T-helper 1 cell treated with Interleukin-12 subunit alpha and Interleukin-12 subunit beta and Interleukin-4 antibody, amounts not matched to agents 30 μg/mL and 1 μg/mL, for 36 hours (primary cell): ENCODE measurements around the gene CARMIL3.

ENCODE experiments used
- H3K27ac Mint-ChIP-seq: one replicate; pipeline ENCODE4 v1.8.0; 2021; ENCODE audit warnings: mild to moderate bottlenecking, mixed read lengths
- H3K27me3 Mint-ChIP-seq: one replicate; pipeline ENCODE4 v1.8.0; 2021; ENCODE audit warnings: low read depth, mixed read lengths
- H3K36me3 Mint-ChIP-seq: one replicate; pipeline ENCODE4 v1.8.0; 2021; ENCODE audit warnings: low read depth, mixed read lengths
- H3K4me1 Mint-ChIP-seq: one replicate; pipeline ENCODE4 v1.8.0; 2021; ENCODE audit warnings: low read depth, mixed read lengths
- H3K4me3 Mint-ChIP-seq: one replicate; pipeline ENCODE4 v1.8.0; 2021; ENCODE audit warnings: mild to moderate bottlenecking, moderate library complexity, mixed read lengths
- H3K9me3 Mint-ChIP-seq: one replicate; pipeline ENCODE4 v1.8.0; 2021; ENCODE audit warnings: mixed read lengths

The CARMIL3 gene

DNA sequence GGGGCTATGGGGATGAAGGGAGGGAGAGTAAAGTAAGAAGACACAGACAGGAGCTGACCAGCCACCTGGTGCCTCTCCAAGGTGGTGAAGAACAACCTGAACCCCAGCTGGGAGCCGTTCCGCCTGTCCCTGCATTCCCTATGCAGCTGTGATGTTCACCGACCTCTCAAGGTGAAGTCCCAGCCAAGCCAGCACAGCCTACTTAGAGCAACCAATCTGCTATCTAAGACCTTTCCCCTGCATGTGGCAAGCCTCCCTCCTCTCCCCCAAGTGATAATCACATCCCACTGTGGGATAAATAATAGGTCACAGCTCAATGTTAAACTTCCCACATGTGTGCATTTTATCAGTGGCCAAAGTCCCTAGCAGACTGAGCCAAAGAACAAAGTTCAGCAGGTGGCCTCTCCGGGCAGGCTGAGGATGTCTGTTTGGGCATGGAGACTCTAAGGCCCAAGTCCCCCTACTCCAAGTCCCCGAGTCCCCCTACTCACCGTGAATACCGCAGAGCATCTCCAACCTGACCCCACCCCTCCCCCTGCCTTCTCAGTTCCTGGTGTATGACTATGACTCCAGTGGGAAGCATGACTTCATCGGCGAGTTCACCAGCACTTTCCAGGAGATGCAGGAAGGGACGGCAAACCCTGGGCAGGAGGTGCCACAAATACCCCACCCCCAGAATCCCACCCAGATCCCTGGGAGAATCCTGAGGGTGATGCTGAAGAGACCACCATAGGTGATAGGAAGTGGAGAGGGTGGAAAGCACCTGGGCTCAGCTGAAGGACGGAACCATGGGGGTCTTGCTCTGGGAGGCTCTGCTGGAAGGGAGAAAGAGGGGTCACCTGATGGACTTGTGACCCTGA is 23.0 kb downstream of the CARMIL3 start:
- H3K36me3 Mint-ChIP-seq = no peaks in the 10 kb centered on the region
- H3K4me1 Mint-ChIP-seq = peaks cover 7% of the 10 kb centered on the region
- H3K9me3 Mint-ChIP-seq = no peaks in the 10 kb centered on the region
- no peak overlapping the region for H3K4me3 Mint-ChIP-seq
- no peaks in the 10 kb centered on the region for H3K27me3 Mint-ChIP-seq
- H3K27ac Mint-ChIP-seq = no peak overlapping the region

DNA sequence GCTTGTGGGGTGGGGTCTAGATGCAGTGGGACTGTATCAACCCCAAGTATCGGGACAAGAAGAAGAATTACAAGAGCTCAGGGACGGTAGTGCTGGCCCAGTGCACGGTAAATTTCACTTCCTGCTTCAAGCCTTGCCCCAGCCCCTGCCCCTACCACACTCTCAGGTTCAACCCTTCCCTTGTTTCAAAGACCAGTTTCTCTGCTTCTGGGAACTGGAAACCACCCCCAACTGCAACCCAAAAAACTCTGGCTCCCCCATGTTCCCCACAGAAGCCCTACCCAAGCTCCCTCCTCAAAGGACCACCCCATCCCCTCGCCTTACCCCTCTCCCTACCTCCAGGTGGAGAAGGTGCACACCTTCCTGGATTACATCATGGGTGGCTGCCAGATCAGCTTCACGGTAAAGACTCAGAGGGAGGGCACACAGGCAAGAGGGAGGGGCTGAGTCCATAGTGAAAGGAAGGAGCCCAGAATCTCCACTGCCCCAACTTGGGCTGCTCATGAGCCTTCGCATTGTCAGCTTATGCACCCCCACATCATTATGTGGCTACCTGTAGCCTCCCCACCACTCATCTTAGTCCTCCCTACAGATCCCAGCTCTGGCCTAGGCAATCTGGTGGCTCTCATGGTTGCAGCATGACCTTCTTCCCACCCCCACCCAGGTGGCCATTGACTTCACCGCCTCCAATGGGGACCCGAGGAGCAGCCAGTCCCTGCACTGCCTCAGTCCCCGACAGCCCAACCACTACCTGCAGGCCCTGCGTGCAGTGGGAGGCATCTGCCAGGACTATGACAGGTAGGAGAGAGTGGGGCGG is 23.9 kb downstream of the CARMIL3 start:
- Mint-ChIP-seq H3K9me3 (no peaks in the 10 kb centered on the region), H3K27ac (no peak overlapping the region), H3K27me3 (no peaks in the 10 kb centered on the region), H3K4me1 (peaks cover 12% of the 10 kb centered on the region), H3K4me3 (no peak overlapping the region), H3K36me3 (no peaks in the 10 kb centered on the region)

DNA sequence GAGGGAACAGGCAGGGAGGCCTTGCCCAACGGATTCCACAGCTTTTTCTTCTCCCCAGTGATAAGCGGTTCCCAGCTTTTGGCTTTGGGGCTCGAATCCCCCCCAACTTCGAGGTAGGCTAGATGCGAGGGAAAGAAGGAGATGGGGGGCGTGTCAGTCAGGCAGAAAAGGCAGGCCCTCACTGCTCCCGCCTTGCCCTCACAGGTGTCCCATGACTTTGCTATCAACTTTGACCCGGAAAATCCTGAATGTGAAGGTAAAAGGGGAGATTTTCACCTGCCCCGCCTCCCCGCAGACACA is 24.4 kb downstream of the CARMIL3 start:
- peaks cover 14% of the 10 kb centered on the region for H3K4me1 Mint-ChIP-seq
- no peaks in the 10 kb centered on the region for H3K36me3 Mint-ChIP-seq
- no peaks in the 10 kb centered on the region for H3K27me3 Mint-ChIP-seq
- H3K4me3 Mint-ChIP-seq = no peak overlapping the region
- H3K9me3 Mint-ChIP-seq = no peaks in the 10 kb centered on the region
- no peak overlapping the region for H3K27ac Mint-ChIP-seq

DNA sequence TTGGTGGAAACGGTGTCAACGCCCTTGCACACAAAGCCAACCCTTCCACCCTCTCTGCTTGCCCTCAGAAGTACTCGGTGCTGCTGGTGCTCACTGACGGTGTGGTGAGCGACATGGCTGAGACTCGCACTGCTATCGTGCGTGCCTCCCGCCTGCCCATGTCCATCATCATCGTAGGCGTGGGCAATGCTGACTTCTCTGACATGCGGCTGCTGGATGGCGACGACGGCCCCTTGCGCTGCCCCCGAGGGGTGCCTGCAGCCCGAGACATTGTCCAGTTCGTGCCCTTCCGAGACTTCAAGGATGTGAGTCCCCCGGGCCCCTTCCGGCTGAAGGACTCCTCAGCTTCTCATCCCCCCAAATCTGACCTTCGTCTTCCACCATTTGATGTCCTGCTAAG is 25.3 kb downstream of the CARMIL3 start:
- H3K4me1 Mint-ChIP-seq = peaks cover 17% of the 10 kb centered on the region
- H3K36me3 Mint-ChIP-seq = peaks cover 1% of the 10 kb centered on the region
- no peaks in the 10 kb centered on the region for H3K9me3 Mint-ChIP-seq
- no peak overlapping the region for H3K4me3 Mint-ChIP-seq
- H3K27ac Mint-ChIP-seq = no peak overlapping the region
- peaks cover 4% of the 10 kb centered on the region for H3K27me3 Mint-ChIP-seq

DNA sequence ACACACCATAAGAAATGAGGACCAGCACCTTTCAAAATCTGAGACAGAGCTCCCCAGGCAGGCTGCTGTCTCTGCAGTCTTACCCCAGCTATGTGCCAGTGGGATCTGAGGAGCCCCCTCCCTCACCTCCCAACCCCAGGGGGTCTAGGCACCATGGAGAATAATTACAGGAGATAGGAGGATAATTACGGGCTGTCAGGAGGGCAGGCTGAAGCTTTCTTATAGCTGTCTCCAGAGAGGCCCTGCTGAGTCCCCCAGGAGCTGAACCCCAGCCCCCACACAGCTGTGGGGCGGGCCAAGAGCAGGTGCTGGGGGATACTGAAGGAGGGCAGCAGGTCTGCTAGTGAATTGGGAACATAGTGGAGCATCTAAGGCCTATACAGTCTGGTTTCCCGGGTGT is 26.3 kb downstream of the CARMIL3 start:
- peaks cover 3% of the 10 kb centered on the region for H3K36me3 Mint-ChIP-seq
- no peak overlapping the region for H3K27ac Mint-ChIP-seq
- H3K27me3 Mint-ChIP-seq = peaks cover 9% of the 10 kb centered on the region
- peaks cover 19% of the 10 kb centered on the region for H3K4me1 Mint-ChIP-seq
- H3K4me3 Mint-ChIP-seq = no peak overlapping the region
- H3K9me3 Mint-ChIP-seq = no peaks in the 10 kb centered on the region

DNA sequence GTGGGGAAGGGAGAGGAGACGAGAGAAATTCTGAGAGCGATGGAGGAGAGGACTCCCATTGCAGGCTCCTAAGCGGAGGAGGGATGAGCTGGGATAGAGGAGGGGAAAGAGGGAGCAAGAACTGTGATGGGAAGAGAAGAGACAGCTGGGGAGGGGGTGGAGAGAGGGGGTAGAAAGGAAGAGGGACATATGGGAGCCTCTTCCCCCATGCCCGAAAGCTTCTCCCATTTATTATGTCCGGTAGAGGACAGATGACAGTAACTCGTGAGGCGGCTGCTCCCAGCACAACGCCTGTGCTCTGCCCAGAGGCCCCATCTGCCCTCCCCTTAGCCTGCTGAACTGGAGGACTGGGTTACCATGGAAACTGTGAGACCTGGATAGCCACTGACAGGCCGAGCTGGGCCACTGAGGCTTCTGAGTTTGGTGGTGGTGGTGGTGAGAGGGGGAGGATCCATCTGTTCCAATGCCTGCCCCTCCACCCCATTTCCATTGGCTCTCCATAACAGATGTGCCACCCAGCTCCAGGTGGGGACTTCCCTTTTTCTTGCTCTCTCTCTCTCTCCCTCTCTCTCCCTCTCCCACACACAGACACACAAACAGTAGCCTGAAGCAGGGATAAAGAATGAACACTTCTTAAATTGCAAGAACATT is 27.8 kb downstream of the CARMIL3 start:
- Mint-ChIP-seq H3K4me3 (no peak overlapping the region), H3K4me1 (peaks cover 21% of the 10 kb centered on the region), H3K36me3 (peaks cover 3% of the 10 kb centered on the region), H3K27ac (peak overlapping the region; percentile 1), H3K9me3 (no peaks in the 10 kb centered on the region), H3K27me3 (peaks cover 9% of the 10 kb centered on the region)

DNA sequence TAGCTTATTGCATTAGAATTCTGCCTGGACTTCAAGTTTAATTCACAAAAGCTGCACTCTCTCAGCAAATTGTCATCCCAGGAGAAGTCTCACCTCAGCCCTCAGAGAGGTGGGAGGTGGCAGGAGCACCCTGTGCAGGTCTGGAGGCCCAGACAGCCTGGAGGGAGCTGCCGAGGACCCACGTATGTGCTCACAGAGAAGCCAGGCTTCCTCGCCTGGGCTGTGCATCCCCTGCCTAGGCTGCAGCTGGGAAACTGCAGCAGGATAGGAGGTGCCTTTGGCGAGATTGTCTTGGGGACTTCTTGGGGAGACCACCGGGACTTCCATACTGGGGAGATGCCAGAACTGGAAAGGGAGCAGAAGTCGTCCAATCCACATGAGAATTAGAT is 28.3 kb downstream of the CARMIL3 start:
- H3K4me1 Mint-ChIP-seq = peaks cover 21% of the 10 kb centered on the region
- no peak overlapping the region for H3K27ac Mint-ChIP-seq
- H3K36me3 Mint-ChIP-seq = peaks cover 3% of the 10 kb centered on the region
- peak overlapping the region; percentile 45 for H3K4me3 Mint-ChIP-seq
- H3K27me3 Mint-ChIP-seq = peaks cover 9% of the 10 kb centered on the region
- no peaks in the 10 kb centered on the region for H3K9me3 Mint-ChIP-seq

DNA sequence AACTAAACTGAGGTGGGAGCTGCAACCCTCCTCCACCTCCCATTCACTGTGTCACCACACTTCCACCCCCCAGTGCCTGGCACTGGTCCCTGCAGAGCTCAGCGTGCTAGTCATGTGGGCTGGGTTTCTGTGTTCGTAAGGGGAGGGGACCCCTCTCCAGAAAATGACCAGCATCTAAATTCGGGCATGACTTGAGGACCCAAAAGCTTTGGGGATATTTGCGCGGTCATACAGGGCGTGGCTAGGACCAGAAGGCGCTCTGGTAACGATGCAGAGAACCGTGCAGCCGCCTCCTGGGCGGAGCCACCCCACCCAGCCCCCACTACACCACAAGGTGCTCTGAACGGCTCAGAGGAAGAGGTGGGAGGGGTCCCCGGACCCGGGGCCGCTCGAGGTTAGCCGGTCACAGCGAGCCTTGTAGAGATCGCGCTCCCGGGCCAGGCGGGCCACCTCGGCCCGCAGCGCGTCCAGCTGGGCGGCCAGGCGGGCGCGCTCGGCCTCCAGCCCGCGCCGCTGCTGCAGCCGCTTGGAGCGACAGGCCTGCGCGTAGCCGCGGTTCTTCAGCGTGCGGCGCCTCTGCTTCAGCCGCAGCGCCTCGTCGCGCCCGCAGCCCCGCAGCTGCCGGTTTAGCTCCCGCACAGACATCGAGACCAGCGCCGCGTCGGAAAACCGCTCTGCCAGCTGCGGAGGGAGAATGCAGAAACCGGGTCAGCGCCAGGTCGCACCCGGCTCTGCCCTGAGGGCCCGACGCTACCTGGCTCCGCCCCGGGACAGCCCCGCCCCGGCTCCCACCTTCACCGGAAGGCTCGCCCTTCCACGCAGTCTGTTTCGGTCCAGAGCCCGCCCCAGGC is 29.3 kb downstream of the CARMIL3 start:
- peaks cover 15% of the 10 kb centered on the region for H3K4me1 Mint-ChIP-seq
- H3K36me3 Mint-ChIP-seq = peaks cover 3% of the 10 kb centered on the region
- no peaks in the 10 kb centered on the region for H3K9me3 Mint-ChIP-seq
- H3K27me3 Mint-ChIP-seq = peaks cover 9% of the 10 kb centered on the region
- H3K4me3 Mint-ChIP-seq = peak overlapping the region; percentile 78
- H3K27ac Mint-ChIP-seq = peak overlapping the region; percentile 69

DNA sequence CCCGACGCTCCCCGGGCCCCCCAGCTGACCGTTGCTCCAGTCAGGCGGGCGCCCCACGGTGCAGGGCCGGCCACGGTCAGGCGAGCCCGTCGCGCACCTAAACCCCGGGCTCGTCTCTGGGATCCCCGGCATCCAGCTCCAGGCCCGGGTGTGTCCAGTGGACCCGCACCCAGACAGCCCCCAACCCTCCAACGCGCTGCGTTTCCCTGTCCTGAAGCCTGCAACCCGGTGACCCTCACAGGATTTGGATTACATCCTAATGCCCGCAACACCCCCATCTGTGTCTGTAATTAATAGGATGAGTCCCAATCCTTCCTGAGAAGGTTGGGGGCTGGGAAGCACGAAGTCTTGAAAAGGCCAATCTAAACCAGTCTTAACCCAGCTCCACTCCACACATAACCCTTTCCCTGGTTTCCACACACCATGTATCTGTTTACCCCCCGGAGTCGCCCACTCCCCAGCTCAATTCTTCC is 30.0 kb downstream of the CARMIL3 start:
- Mint-ChIP-seq H3K4me1 (peaks cover 15% of the 10 kb centered on the region), H3K36me3 (peaks cover 3% of the 10 kb centered on the region), H3K9me3 (no peaks in the 10 kb centered on the region), H3K4me3 (peak overlapping the region; percentile 78), H3K27me3 (peaks cover 9% of the 10 kb centered on the region), H3K27ac (peak overlapping the region; percentile 64)

DNA sequence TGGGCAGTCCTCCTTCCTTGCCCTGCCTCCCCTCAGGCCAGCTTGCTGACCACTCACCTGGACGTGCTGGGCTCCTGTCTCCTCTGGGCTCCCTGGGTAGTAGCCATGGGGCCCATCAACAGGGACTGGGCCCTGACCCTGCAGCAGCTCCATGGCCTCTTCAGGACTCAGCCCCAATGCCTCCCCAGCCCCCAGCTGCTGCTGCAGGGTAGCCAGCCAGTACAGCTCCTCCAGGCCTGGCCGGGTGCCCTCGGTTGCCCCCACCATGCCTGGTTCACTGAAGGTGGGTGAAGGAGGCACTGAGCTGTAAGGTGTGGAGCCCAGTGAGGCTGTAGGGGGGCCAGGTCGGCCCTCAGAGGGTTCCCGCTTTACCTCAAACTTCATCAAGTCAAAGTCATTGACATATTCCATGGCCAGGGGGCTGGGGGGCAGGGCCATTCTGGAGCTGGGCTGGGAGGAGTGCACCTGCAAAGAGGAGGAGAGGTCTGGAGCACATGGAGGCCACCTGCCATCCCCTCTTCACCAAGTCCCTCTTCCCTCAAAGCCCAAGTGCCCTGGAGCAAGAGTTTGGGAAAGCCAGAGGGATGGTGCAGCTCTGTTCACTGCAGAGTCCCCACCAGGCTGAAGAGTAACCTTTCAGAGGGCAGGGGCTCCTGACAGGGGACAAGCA is 30.7 kb downstream of the CARMIL3 start:
- Mint-ChIP-seq H3K9me3 (no peaks in the 10 kb centered on the region), H3K4me1 (peaks cover 15% of the 10 kb centered on the region), H3K36me3 (peaks cover 3% of the 10 kb centered on the region), H3K27me3 (peaks cover 9% of the 10 kb centered on the region), H3K27ac (peak overlapping the region; percentile 64), H3K4me3 (peak overlapping the region; percentile 78)

DNA sequence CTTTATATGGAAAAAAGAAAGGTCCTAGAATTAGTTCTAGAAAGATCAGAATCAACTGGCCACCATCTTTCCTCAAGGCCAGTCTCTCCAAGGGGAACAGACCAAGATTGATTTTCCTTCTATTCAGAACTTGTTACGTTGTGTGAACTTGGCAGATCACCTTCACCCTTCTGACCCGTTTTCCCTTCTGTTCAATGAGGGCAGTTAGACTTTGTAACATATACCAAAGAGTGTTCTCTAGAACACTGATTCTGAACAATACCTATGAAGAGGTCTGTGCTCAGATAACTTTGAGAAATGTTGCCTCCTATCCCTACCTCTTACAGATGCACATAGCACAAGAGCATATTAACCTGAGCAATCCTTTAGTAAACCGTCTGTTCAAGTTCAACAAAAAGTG is 31.7 kb downstream of the CARMIL3 start:
- Mint-ChIP-seq H3K27ac (no peak overlapping the region), H3K27me3 (peaks cover 9% of the 10 kb centered on the region), H3K4me3 (no peak overlapping the region)

DNA sequence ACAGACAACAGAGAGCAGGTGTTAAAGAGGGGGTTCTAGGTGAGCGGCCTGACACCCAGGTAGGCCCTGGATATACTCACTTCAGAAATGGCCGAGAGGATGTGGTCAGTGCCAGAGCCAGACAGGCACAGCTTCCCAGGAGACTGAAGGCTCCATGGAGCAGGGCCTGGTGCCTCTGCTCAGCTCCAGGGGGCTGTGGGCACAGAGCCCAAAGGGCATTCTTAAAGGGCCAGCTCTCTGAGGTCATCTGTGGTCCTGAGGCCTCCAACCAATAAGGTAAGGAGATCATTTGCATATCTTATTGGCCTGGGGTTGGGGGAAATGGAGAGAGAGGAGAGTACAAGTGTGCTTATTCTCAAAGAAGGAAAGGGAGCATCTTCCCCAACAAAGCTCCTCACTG is 32.6 kb downstream of the CARMIL3 start:
- Mint-ChIP-seq H3K27ac (no peak overlapping the region), H3K9me3 (no peaks in the 10 kb centered on the region), H3K4me1 (peaks cover 15% of the 10 kb centered on the region), H3K27me3 (peaks cover 9% of the 10 kb centered on the region), H3K4me3 (no peak overlapping the region), H3K36me3 (peaks cover 3% of the 10 kb centered on the region)

More for the DNA sequence above, 31.7 kb downstream of the CARMIL3 start:
- H3K36me3 Mint-ChIP-seq = peaks cover 3% of the 10 kb centered on the region
- no peaks in the 10 kb centered on the region for H3K9me3 Mint-ChIP-seq
- H3K4me1 Mint-ChIP-seq = peaks cover 15% of the 10 kb centered on the region

DNA sequence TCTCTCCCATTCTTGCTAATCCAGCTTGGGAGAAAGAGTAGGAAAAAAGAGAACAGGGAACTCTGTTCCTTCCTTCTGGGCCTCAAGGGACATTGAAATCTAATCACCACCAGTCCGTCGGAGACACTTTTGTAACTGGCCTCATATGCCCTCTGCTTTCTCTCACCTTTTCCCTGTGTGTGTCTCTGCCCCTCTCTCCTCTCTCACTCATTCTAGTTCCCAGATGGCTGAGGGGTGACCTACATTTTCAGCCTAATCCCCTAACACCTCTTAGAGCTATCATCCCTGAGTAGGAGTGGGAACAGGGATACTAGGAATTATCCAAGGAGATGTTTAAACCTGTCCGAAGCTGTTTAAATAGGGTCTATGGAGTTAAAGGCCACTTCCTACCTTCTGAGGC is 33.4 kb downstream of the CARMIL3 start:
- H3K9me3 Mint-ChIP-seq = no peaks in the 10 kb centered on the region
- peaks cover 9% of the 10 kb centered on the region for H3K27me3 Mint-ChIP-seq
- H3K4me1 Mint-ChIP-seq = peaks cover 18% of the 10 kb centered on the region
- peaks cover 3% of the 10 kb centered on the region for H3K36me3 Mint-ChIP-seq
- no peak overlapping the region for H3K4me3 Mint-ChIP-seq
- H3K27ac Mint-ChIP-seq = peak overlapping the region; percentile 11
